ENCODE data around the gene ODC1.

The ODC1 gene

GRCh38 chr2:10417551-10418335 is 30.4 kb downstream of the ODC1 start:
- DNase-seq (ENCODE audit: low spot score) (no peak), FAIRE-seq (no peak)

DNA sequence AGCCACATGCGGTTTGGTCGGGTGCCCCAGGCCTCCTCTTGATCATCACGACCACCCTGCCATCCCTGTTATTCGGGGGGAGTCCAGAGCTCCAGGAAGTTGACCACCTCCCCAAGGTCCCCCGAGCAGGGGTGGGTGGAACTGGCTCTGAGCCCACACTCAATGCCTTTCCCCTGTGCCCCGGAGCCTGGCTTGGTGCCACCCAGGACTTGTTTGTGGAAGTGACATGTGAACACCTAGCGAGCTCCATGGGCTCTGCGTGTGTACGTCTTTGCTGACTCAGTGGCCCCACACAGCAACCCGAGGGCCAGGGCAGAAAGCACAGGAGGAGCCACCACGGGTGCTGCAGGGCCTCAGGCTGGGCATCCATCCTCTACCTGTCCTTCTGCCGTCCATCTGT is 32.5 kb downstream of the ODC1 start:
- DNase-seq (ENCODE audit: low spot score) (no peak), FAIRE-seq (no peak)

- FAIRE-seq (no peak), DNase-seq (ENCODE audit: low spot score) (no peak)
Measured at GRCh38 chr2:10415048-10415447, 33.1 kb downstream of the ODC1 start.

- DNase-seq (ENCODE audit: low spot score) (peak; percentile 60), FAIRE-seq (peak; percentile 73)
Measured at GRCh38 chr2:10414591-10414990, 33.5 kb downstream of the ODC1 start.

- DNase-seq (ENCODE audit: low spot score), result peak; percentile 81
- peak; percentile 52 for FAIRE-seq
Measured at GRCh38 chr2:10413991-10414451, 34.1 kb downstream of the ODC1 start.

DNA sequence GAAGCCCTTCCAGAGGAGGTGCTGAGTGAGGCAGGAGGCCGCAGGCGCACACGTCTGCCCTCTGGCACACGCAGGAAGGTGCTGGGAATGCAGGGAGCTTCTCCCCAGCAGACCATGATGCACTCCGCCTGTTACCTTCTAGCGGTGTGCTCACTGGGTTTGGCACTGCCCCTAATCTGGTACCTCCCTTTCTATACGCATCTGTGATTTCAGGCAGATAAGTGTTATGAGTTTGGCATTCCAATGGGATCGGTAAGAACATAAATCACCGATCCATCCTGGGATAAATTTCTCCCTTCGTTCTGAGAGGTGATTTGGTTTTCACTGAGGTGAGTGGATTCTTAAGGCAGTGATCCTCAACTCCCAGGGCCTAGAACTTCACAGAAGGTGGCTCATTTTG is 34.6 kb downstream of the ODC1 start:
- FAIRE-seq (no peak), DNase-seq (ENCODE audit: low spot score) (no peak)

DNA sequence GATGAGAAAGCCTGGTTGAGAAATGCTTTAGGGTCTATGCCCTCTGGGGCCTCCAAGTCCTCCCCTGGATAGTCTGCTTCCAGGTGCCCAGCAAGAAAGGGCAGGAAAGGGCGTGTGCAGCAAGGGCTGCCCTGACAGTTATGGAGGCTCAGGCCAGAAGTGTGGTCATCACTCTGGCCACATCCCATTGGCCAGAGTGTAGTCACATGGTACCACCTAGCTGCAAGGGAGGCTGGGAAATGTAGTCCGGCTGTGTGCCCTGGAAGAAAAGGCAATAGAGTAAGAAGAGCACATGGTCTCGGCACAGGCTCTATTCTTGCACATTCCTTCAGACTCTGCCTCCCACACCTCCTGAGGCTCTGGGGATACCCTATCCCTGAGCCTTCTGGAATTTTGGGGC is 35.7 kb downstream of the ODC1 start:
- DNase-seq (ENCODE audit: low spot score), result peak; percentile 61
- FAIRE-seq, result no peak

DNA sequence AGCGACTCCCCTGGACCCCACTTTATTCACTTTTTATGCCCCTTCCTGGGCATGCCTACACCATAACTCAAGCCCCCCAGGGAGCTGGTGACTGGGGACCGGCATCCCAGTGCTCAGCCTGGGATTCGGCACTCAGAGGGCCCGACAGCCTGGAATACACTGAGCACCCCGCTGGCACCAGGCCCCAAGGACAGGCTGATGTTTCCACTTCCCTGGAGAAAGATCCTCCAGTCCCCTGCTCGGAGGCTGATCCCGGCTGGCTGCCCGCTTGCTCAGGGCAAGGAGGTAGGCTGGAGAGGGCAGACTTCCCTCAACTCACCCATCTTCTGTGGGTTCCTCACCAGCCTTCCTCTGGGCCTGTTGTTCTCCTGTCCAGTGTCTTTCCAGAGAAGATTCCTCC is 36.6 kb downstream of the ODC1 start:
- DNase-seq (ENCODE audit: low spot score) (no peak), FAIRE-seq (no peak)

DNA sequence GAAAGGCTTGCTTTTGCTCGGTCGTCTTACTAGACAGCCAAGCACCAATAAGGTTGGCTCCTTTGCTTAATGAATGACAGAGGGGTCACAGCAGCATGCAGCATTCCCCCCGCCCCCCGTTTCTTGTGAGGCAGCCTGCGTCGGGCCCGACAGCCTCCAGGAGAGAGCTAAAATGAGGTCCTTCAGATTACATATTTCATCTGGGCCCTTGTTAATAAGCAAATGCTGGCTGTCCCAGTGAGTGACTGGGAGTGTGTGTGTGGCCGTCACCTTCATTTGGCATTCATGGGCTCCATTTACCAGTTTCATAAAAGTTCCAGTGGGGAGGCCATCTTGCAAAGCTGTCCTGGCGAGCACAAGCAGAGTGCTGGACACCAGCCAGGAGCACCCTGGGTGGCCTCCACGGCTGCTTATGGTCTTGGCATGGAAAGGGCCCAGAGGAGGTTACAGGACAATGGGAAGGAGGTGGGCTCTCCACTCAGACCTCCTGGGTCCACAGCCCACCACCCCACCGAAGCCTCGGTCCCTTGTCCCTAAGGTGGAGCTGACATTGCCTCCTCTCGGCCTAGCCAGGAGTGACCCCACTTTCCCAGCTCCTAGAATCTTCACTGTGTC is 37.2 kb downstream of the ODC1 start:
- DNase-seq (ENCODE audit: low spot score) (no peak), FAIRE-seq (no peak)

- FAIRE-seq, result no peak
- no peak for DNase-seq (ENCODE audit: low spot score)
Measured at GRCh38 chr2:10410001-10410822, 37.9 kb downstream of the ODC1 start.

GRCh38 chr2:10408649-10409579 is 39.2 kb downstream of the ODC1 start:
- DNase-seq (ENCODE audit: low spot score), result peak; percentile 95
- FAIRE-seq, result peak; percentile 93

DNA sequence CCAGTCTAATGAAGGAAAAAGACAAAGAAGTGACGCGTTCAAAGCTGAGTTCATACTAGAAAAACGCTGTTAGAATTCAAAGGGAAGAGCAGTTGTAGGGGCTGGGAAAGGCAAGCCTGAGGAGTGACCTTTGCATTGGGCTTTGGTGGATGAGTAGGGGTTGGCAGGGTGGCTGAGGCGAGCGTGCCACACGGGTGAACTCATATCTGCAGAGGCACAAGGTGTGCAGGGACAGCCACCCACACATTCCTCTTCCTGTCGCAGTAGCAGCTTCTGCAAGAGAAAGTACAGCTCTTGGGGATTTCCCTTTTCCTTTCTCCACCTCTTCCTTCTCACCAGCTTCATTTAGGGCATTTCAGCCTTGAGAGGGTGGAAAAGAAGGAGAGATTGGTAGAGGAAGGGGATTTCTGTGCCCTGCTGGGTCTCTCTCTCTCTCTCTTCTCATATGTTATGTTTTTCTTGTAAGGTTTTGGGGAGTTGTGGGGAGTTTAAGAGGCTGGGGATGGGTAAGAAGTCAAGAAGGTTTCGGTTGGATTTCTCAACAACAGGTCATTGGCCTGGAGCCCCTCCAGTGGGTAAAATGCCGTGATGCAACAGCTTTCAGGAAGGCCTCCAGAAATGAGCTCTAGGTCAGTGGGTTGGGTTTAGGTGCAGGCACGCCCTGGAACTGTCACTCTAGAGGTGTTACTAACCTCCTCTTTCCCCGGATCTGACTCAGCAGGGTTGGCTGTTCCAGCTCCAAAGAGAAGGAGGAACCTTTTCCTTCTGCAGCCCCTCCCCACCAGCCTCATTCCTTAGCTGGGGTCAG is 40.1 kb downstream of the ODC1 start:
- FAIRE-seq, result peak; percentile 68
- DNase-seq (ENCODE audit: low spot score), result peak; percentile 93

- no peak for DNase-seq (ENCODE audit: low spot score)
- FAIRE-seq, result no peak
Measured at GRCh38 chr2:10407432-10407831, 40.7 kb downstream of the ODC1 start.

DNA sequence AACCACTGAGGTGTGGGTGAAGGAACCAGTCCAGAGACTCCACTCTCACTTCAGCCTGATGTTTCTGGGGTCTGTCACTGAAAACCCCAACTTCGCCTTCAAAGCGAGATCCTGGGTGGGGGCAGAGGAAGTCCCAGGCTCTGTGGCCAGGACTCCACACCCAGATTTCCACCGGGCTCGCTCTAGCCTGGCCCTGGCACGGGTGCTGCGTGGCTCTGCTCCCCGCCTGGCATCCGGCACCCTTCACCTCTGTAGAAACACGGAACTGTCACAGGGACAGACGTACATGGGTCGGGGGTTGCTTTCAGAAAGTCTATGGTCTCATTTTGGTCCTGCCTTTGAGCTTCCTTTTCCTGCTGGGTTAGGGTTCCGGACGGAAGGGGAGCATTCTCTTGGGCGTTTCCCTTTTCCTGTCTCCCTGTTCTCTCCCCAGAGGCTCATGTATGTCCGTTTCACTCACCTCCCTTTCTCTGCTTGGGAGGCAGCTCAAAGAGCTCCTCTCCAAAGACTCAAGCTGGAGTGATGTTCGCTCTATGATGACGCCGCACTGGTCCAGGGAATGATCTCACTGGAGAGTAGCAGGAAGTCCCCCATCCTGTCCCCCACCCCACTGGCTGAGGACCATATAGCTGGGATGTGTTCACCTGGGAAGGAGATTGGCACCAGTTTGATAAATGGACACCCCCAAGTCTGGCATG is 41.5 kb downstream of the ODC1 start:
- no peak for FAIRE-seq

DNA sequence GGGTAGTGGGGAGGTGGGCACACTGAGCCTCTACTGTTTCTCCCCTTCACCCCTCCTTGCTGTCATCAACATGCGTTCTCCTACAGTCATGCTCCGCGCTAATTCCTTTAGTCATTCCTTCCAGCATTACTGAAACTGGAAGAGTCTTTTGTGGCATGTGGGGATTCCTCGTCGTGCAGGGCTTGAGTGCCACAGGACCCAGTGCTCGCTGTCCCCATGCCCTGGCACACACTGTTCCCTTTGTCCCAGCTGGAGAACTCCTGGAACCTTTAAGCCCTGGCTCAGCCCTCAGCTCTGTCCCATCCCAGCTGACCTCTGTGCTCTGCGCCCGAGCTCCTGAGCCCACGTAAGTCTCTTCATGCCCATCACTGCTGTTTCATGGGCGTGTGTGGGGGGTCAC is 42.1 kb downstream of the ODC1 start:
- FAIRE-seq (no peak), DNase-seq (ENCODE audit: low spot score) (no peak)

More for the DNA sequence above, 41.5 kb downstream of the ODC1 start:
- DNase-seq (ENCODE audit: low spot score), result no peak

- FAIRE-seq (peak; percentile 62), DNase-seq (ENCODE audit: low spot score) (peak; percentile 95)
Measured at GRCh38 chr2:10405448-10405847, 42.7 kb downstream of the ODC1 start.

DNA sequence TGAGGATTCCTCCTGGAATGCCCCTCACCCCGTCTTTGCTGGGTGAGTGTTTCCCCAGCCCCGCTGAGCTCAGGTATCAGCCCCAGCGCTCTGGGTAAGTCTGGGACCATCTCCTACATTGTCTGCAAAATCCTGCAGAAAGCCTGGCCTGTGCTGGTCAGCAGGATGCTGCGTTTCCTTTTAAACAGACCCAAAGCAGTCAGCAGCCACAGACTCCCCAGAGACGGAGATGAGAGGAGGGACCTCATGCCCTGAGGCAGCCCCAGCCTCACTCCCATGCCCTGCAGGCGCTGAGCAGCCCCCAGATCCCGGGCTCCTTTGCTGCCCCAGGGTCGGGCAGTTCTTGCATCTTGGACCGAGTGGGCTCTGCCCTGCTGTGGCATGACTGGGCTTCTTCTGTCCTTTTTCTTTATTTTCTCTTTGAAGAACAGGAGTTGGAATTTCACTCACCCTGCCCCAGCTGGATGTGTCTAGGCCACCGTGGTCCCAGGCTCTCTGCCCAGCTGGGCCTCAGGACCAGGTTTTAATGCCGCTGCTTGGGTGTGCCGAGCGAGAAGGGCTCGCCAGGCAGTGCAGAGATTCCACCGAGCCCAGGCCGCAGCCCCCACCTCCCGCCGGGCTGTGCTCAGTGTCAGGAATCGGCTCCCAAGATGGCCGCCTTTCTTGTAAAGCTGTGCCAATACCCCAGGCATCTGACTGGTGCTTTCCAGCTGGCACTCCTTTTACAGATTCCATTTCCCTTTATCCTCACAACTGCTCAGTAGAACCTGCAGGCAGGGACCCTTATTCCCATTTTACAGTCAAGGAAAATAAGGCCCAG is 43.6 kb downstream of the ODC1 start:
- FAIRE-seq, result no peak
- no peak for DNase-seq (ENCODE audit: low spot score)

- DNase-seq (ENCODE audit: low spot score) (no peak), FAIRE-seq (no peak)
Measured at GRCh38 chr2:10402653-10403215, 45.4 kb downstream of the ODC1 start.

All from urothelium cell line (cell line).